HEK293T (cell line): ENCODE data around the gene GABRG3.

Source experiments
- ARNT ChIP-seq: fragments of 450-650 bp; IDR thresholded peaks from 2 replicates; pipeline ENCODE4 v1.6.1; 2017; ENCODE audit warnings: mild to moderate bottlenecking
- ELF4 ChIP-seq: fragments of 450-650 bp; IDR thresholded peaks from 2 replicates; pipeline ENCODE4 v1.6.1; 2017; ENCODE audit warnings: antibody characterized with exemption
- FOXK2 ChIP-seq: fragments of 450-650 bp; IDR thresholded peaks from 2 replicates; pipeline ENCODE4 v1.6.1; 2016; ENCODE audit warnings: mild to moderate bottlenecking
- FOXM1 ChIP-seq: fragments of 450-650 bp; IDR thresholded peaks from 2 replicates; pipeline ENCODE4 v1.6.1; 2017; ENCODE audit warnings: mild to moderate bottlenecking, borderline replicate concordance
- SP1 ChIP-seq: fragments of 450-650 bp; IDR thresholded peaks from 2 replicates; pipeline ENCODE4 v1.6.1; 2017
- ZNF384 ChIP-seq: fragments of 450-650 bp; IDR thresholded peaks from 2 replicates; pipeline ENCODE4 v1.6.1; 2016

GRCh38 chr15:27438403-27439375 is 467.7 kb downstream of the GABRG3 start:
- no peak for TF ChIP-seq FOXK2
- no peak for TF ChIP-seq FOXM1
- TF ChIP-seq SP1 = no peak
- TF ChIP-seq ZNF384 = no peak
- TF ChIP-seq ELF4 = no peak
- no peak for TF ChIP-seq ARNT
